Neural cell (in vitro differentiated cells): Measurements from ENCODE around the gene ADAMTS18. TPM values are rescaled to one million over a fixed set of nuclear protein-coding genes. Genes with fewer than 3 reads are reported as not detected.

Source experiments
- H2AFZ ChIP-seq: fragments of 200-600, 300-800 bp; sonication (generic), shearing (Covaris generic); 2 replicates; pipeline ENCODE4 v1.6.0; 2014; ENCODE audit warnings: low read depth, mild to moderate bottlenecking, antibody characterized with exemption, low read length, moderate library complexity
- H3F3A ChIP-seq: fragments of 200-600 bp; shearing (Covaris generic); 2 replicates; pipeline ENCODE4 v1.6.1; 2016; ENCODE audit warnings: mild to moderate bottlenecking, moderate library complexity, mixed read lengths, antibody characterized with exemption, low read length; ENCODE audit not compliant: insufficient read depth, poor library complexity, severe bottlenecking
- H3K27ac ChIP-seq: fragments of 200-600, 300-800 bp; sonication (generic), shearing (Covaris generic); 2 replicates; pipeline ENCODE4 v1.5.1; 2014; ENCODE audit warnings: mild to moderate bottlenecking, low read length, moderate library complexity
- H3K27me3 ChIP-seq: fragments of 300-800, 200-600 bp; sonication (generic), shearing (Covaris generic); 2 replicates; pipeline ENCODE4 v1.6.0; 2014; ENCODE audit warnings: mild to moderate bottlenecking, low read depth, low read length, moderate library complexity; ENCODE audit not compliant: insufficient read depth
- H3K36me3 ChIP-seq: fragments of 300-800, 200-600 bp; sonication (generic), shearing (Covaris generic); 2 replicates; pipeline ENCODE4 v1.5.1; 2014; ENCODE audit warnings: mild to moderate bottlenecking, antibody characterized with exemption, low read length, moderate library complexity; ENCODE audit not compliant: insufficient read depth
- H3K4me2 ChIP-seq: fragments of 300-800, 200-600 bp; sonication (generic), shearing (Covaris generic); 2 replicates; pipeline ENCODE4 v1.6.0; 2014; ENCODE audit warnings: mild to moderate bottlenecking, low read length
- H3K4me3 ChIP-seq: fragments of 300-800, 200-600 bp; sonication (generic), shearing (Covaris generic); 2 replicates; pipeline ENCODE4 v1.5.1; 2014; ENCODE audit warnings: mild to moderate bottlenecking, low read length, moderate library complexity
- H3K79me2 ChIP-seq: fragments of 200-600 bp; shearing (Covaris generic); replicated peaks from 2 replicates; pipeline ENCODE4 v1.6.0; 2014; ENCODE audit warnings: mild to moderate bottlenecking, low read length, moderate library complexity; ENCODE audit not compliant: insufficient read depth
- H3K9ac ChIP-seq: fragments of 300-800, 200-600 bp; sonication (generic), shearing (Covaris generic); 2 replicates; pipeline ENCODE4 v1.6.1; 2016; ENCODE audit warnings: mild to moderate bottlenecking, low read length, mixed read lengths
- H3K9me2 ChIP-seq: fragments of 200-600 bp; shearing (Covaris generic); 2 replicates; pipeline ENCODE4 v1.6.1; 2016; ENCODE audit warnings: mild to moderate bottlenecking, low read length, mixed read lengths; ENCODE audit not compliant: insufficient read depth
- H3K9me3 ChIP-seq: fragments of 200-600, 300-800 bp; sonication (generic), shearing (Covaris generic); 2 replicates; pipeline ENCODE4 v1.6.1; 2016; ENCODE audit warnings: mild to moderate bottlenecking, mixed run types, low read length, moderate library complexity, mixed read lengths
- H4K20me1 ChIP-seq: fragments of 200-600 bp; shearing (Covaris generic); 2 replicates; pipeline ENCODE4 v1.6.1; 2016; ENCODE audit warnings: mild to moderate bottlenecking, mixed run types; ENCODE audit not compliant: insufficient read depth
- EP300 ChIP-seq: fragments of 450-650 bp; conservative IDR thresholded peaks from 2 replicates; pipeline ENCODE4 v1.6.1; 2014; ENCODE audit warnings: antibody characterized with exemption, mild to moderate bottlenecking, moderate library complexity; ENCODE audit not compliant: poor library complexity, severe bottlenecking
- EZH2 ChIP-seq: fragments of 200-600, 300-800 bp; shearing (Covaris generic), sonication (generic); IDR thresholded peaks from 2 replicates; pipeline ENCODE4 v1.6.1; 2014; ENCODE audit warnings: antibody characterized with exemption, low read length, borderline replicate concordance, mild to moderate bottlenecking; ENCODE audit not compliant: insufficient read depth, poor library complexity, severe bottlenecking
- MXI1 ChIP-seq: fragments of 450-650 bp; conservative IDR thresholded peaks from 2 replicates; pipeline ENCODE4 v1.6.1; 2014; ENCODE audit warnings: antibody characterized with exemption, mild to moderate bottlenecking; ENCODE audit not compliant: poor library complexity, severe bottlenecking
- POLR2AphosphoS5 ChIP-seq: IDR thresholded peaks from 2 replicates; pipeline ENCODE4 v1.6.1; 2012
- RAD21 ChIP-seq: fragments of 450-650 bp; conservative IDR thresholded peaks from 2 replicates; pipeline ENCODE4 v1.6.1; 2014; ENCODE audit warnings: antibody characterized with exemption, mild to moderate bottlenecking, moderate library complexity
- SMC3 ChIP-seq: fragments of 450-650 bp; conservative IDR thresholded peaks from 2 replicates; pipeline ENCODE4 v1.6.1; 2014; ENCODE audit warnings: antibody characterized with exemption, mild to moderate bottlenecking, moderate library complexity; ENCODE audit not compliant: poor library complexity
- TAF1 ChIP-seq: IDR thresholded peaks from 2 replicates; pipeline ENCODE4 v1.6.1; 2012; ENCODE audit warnings: low read depth
- polyA plus RNA-seq: library from polyadenylated mRNA; depleted of rRNA; stranded (reverse); fragments of >200 nt; gene quantifications from 2 replicates; pipeline ENCODE4 v1.2.3, GENCODE V29; 2014
- TF ChIP-seq, protein P1 (sequence below): fragments of 450-650 bp; IDR thresholded peaks from 2 replicates; pipeline ENCODE4 v1.5.1; 2014; ENCODE audit warnings: antibody characterized with exemption, mild to moderate bottlenecking, moderate library complexity; ENCODE audit not compliant: poor library complexity, severe bottlenecking
- TF ChIP-seq, protein P2 (sequence below): IDR thresholded peaks from 2 replicates; pipeline ENCODE4 v1.6.1; 2012; ENCODE audit warnings: borderline replicate concordance

ADAMTS18 gene
- polyA plus RNA-seq, 1 donor from 2014 or later, result 1.3 TPM

DNA sequence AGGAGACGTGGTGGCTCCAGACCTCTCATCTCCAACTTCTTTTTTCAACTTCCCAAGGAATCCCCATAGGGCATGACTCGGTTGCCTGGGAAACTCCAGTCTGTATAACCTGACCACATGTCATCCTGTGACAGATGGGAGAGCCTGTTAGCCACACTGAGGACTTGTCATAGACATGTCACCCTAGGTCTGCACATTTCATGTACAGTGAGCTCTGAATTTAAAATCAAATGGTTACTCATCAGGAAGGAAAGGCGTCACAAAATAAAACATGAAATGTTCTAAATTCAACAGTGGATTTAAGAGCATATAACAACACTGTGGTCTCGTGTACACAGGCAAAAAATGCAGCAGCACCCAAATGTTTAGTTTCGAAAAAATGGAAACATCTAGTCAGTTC is 22.2 kb upstream of the ADAMTS18 start:
- H3K27ac ChIP-seq, result no peak overlapping the region
- no peak overlapping the region for H3K4me2 ChIP-seq
- no peaks in the 10 kb centered on the region for H4K20me1 ChIP-seq

DNA sequence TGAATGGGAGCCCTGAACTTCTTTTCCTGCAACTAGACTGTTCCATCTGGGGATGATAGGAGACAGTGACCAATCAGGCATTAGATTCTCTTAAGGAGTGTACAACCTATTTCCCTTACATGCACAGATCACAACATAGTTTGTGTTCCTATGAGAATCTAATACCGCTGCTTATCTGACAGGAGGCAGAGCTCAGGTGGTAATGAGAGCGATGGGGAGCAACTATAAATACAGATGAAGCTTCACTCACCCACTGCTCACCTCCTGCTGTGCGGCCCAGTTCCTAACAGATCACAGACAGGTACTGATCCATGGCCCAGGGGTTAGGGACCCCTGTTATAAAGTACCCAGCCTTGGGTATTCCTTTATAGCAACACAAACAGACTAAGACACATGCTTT is 17.4 kb upstream of the ADAMTS18 start:
- Histone ChIP-seq H4K20me1 (no peaks in the 10 kb centered on the region), H3K4me3 (no peak overlapping the region), H3K9ac (no peak overlapping the region), H3K4me2 (no peak overlapping the region), H3K9me3 (no peaks in the 10 kb centered on the region), H3K9me2 (no peaks in the 10 kb centered on the region), H3K79me2 (no peaks in the 10 kb centered on the region), H3K27ac (no peak overlapping the region), H2AFZ (no peak overlapping the region), H3F3A (no peaks in the 10 kb centered on the region), H3K27me3 (no peaks in the 10 kb centered on the region), H3K36me3 (no peaks in the 10 kb centered on the region)
- no peak for TF ChIP-seq MXI1
- no peak for TF ChIP-seq SMC3
- TF ChIP-seq, protein P1, sequence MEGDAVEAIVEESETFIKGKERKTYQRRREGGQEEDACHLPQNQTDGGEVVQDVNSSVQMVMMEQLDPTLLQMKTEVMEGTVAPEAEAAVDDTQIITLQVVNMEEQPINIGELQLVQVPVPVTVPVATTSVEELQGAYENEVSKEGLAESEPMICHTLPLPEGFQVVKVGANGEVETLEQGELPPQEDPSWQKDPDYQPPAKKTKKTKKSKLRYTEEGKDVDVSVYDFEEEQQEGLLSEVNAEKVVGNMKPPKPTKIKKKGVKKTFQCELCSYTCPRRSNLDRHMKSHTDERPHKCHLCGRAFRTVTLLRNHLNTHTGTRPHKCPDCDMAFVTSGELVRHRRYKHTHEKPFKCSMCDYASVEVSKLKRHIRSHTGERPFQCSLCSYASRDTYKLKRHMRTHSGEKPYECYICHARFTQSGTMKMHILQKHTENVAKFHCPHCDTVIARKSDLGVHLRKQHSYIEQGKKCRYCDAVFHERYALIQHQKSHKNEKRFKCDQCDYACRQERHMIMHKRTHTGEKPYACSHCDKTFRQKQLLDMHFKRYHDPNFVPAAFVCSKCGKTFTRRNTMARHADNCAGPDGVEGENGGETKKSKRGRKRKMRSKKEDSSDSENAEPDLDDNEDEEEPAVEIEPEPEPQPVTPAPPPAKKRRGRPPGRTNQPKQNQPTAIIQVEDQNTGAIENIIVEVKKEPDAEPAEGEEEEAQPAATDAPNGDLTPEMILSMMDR, result no peak
- TF ChIP-seq EP300, result no peak

More for the DNA sequence above, 22.2 kb upstream of the ADAMTS18 start:
- Histone ChIP-seq H3K36me3 (no peaks in the 10 kb centered on the region), H3F3A (no peaks in the 10 kb centered on the region), H3K27me3 (no peaks in the 10 kb centered on the region), H3K79me2 (no peaks in the 10 kb centered on the region), H2AFZ (no peak overlapping the region), H3K9ac (no peak overlapping the region), H3K9me3 (no peaks in the 10 kb centered on the region), H3K4me3 (no peak overlapping the region), H3K9me2 (no peaks in the 10 kb centered on the region)
- no peak for TF ChIP-seq POLR2AphosphoS5
- no peak for TF ChIP-seq TAF1
- no peak for TF ChIP-seq MXI1
- TF ChIP-seq, protein P1, result no peak
- no peak for TF ChIP-seq RAD21
- no peak for TF ChIP-seq SMC3
- no peak for TF ChIP-seq EZH2
- TF ChIP-seq, protein P2, sequence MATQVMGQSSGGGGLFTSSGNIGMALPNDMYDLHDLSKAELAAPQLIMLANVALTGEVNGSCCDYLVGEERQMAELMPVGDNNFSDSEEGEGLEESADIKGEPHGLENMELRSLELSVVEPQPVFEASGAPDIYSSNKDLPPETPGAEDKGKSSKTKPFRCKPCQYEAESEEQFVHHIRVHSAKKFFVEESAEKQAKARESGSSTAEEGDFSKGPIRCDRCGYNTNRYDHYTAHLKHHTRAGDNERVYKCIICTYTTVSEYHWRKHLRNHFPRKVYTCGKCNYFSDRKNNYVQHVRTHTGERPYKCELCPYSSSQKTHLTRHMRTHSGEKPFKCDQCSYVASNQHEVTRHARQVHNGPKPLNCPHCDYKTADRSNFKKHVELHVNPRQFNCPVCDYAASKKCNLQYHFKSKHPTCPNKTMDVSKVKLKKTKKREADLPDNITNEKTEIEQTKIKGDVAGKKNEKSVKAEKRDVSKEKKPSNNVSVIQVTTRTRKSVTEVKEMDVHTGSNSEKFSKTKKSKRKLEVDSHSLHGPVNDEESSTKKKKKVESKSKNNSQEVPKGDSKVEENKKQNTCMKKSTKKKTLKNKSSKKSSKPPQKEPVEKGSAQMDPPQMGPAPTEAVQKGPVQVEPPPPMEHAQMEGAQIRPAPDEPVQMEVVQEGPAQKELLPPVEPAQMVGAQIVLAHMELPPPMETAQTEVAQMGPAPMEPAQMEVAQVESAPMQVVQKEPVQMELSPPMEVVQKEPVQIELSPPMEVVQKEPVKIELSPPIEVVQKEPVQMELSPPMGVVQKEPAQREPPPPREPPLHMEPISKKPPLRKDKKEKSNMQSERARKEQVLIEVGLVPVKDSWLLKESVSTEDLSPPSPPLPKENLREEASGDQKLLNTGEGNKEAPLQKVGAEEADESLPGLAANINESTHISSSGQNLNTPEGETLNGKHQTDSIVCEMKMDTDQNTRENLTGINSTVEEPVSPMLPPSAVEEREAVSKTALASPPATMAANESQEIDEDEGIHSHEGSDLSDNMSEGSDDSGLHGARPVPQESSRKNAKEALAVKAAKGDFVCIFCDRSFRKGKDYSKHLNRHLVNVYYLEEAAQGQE, result no peak
- no peak for TF ChIP-seq EP300
